ENCODE measurements around the gene METTL9. TPM values are rescaled to one million over a fixed set of nuclear protein-coding genes. Genes with fewer than 3 reads are reported as not detected.

METTL9 gene
- total RNA-seq, 1 donor from 2014 or later, result 91.9 TPM

DNA sequence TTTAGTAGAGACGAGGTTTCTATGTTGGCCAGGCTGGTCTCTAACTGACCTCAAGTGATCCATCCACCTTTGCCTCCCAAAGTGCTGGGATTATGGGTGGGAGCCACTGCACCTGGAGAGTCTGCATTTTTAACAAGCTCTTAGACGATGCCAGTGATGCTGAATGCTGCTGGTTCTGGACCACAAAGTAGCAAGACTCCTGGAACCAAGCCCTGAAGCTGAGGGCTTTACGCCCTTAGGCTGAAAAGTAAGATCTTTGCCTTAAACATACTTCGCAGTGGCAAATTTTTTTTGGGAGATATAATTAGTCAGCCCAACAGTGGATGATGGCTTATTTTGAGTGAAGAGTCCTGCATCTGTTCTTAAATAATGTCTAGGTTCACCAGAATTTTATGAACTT lies 14.0 kb downstream of the METTL9 start:
- H3K9me3 Mint-ChIP-seq (ENCODE audit: unreplicated experiment), result no peaks in the 10 kb centered on the region
- no peak for DNase-seq (ENCODE audit: extremely low spot score, unreplicated experiment)
- peaks cover 31% of the 10 kb centered on the region for H3K4me1 Mint-ChIP-seq (ENCODE audit: unreplicated experiment)
- TF ChIP-seq CTCF (IDR thresholded peaks at IDR 0.05), result no peak
- H3K36me3 Mint-ChIP-seq (ENCODE audit: unreplicated experiment), result peaks cover 3% of the 10 kb centered on the region
- H3K27ac Mint-ChIP-seq (ENCODE audit: unreplicated experiment), result peak overlapping the region; percentile 66
- H3K4me3 Mint-ChIP-seq (ENCODE audit: unreplicated experiment), result no peak overlapping the region
- H3K27me3 Mint-ChIP-seq (ENCODE audit: unreplicated experiment), result no peaks in the 10 kb centered on the region

DNA sequence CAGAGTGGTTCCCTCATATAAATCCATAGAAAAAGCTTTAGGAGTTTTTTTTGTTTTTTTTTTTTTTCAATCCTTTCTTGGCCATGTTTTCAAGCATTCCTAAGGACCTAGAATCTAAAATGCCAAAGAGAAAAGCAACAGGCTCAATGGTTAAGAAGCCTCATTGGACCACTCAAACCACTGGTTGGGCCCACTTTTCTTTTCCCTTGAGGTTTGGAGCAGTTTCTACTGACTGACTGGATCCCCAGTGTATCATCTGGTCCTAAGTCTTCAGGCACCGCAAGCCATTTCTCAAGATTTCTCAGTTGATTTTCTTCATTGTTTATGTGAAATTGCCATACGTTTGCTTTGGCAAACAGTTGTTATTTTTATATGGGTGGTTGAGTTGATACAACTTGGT lies 14.4 kb downstream of the METTL9 start:
- DNase-seq (ENCODE audit: extremely low spot score, unreplicated experiment), result no peak
- H3K9me3 Mint-ChIP-seq (ENCODE audit: unreplicated experiment), result no peaks in the 10 kb centered on the region
- H3K4me1 Mint-ChIP-seq (ENCODE audit: unreplicated experiment), result peaks cover 31% of the 10 kb centered on the region
- H3K27me3 Mint-ChIP-seq (ENCODE audit: unreplicated experiment), result no peaks in the 10 kb centered on the region
- no peak for TF ChIP-seq CTCF (IDR thresholded peaks at IDR 0.05)
- H3K27ac Mint-ChIP-seq (ENCODE audit: unreplicated experiment), result peak overlapping the region; percentile 66
- H3K36me3 Mint-ChIP-seq (ENCODE audit: unreplicated experiment), result peaks cover 4% of the 10 kb centered on the region
- H3K4me3 Mint-ChIP-seq (ENCODE audit: unreplicated experiment), result no peak overlapping the region

DNA sequence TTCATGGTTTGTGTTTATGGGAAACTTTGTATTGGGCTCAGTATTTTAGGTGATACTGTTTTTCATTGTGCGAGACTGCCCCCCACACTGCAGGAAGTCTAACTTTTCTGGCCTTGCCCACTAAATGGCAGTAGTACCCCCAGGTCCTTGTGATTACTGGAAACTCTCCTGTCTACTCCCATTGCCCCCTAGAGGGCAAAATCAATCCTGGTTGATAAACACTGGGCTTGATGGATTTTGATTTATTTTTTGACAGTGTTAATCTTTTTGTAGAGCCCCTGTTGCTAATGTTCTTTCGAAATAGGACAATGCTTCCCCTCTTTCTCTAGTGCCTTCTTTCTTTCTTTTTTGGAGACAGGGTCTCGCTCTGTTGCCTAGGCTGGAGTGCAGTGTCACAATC lies 15.5 kb downstream of the METTL9 start:
- DNase-seq (ENCODE audit: extremely low spot score, unreplicated experiment), result no peak
- H3K4me1 Mint-ChIP-seq (ENCODE audit: unreplicated experiment), result peaks cover 31% of the 10 kb centered on the region
- H3K27me3 Mint-ChIP-seq (ENCODE audit: unreplicated experiment), result no peaks in the 10 kb centered on the region
- H3K4me3 Mint-ChIP-seq (ENCODE audit: unreplicated experiment), result no peak overlapping the region
- no peaks in the 10 kb centered on the region for H3K9me3 Mint-ChIP-seq (ENCODE audit: unreplicated experiment)
- peaks cover 6% of the 10 kb centered on the region for H3K36me3 Mint-ChIP-seq (ENCODE audit: unreplicated experiment)
- TF ChIP-seq CTCF (IDR thresholded peaks at IDR 0.05), result no peak
- H3K27ac Mint-ChIP-seq (ENCODE audit: unreplicated experiment), result no peak overlapping the region

DNA sequence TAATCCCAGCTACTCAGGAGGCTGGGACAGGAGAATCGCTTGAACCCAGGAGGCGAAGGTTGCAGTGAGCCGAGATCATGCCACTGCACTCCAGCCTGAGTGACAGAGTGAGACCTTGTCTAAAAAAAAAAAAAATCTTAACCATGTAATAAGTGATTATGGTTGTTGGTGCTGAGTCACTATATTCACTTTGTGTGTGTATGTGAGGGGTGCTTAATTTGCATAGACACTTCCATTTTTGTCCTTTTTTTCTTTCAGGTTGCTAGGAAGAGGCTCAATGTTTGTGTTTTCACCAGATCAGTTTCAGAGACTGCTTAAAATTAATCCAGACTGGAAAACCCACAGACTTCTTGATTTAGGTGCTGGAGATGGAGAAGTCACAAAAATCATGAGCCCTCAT lies 18.2 kb downstream of the METTL9 start:
- no peak overlapping the region for H3K27ac Mint-ChIP-seq (ENCODE audit: unreplicated experiment)
- peaks cover 11% of the 10 kb centered on the region for H3K36me3 Mint-ChIP-seq (ENCODE audit: unreplicated experiment)
- TF ChIP-seq CTCF (IDR thresholded peaks at IDR 0.05), result no peak
- H3K9me3 Mint-ChIP-seq (ENCODE audit: unreplicated experiment), result no peaks in the 10 kb centered on the region
- H3K4me3 Mint-ChIP-seq (ENCODE audit: unreplicated experiment), result no peak overlapping the region
- no peaks in the 10 kb centered on the region for H3K27me3 Mint-ChIP-seq (ENCODE audit: unreplicated experiment)
- peaks cover 18% of the 10 kb centered on the region for H3K4me1 Mint-ChIP-seq (ENCODE audit: unreplicated experiment)
- no peak for DNase-seq (ENCODE audit: extremely low spot score, unreplicated experiment)

DNA sequence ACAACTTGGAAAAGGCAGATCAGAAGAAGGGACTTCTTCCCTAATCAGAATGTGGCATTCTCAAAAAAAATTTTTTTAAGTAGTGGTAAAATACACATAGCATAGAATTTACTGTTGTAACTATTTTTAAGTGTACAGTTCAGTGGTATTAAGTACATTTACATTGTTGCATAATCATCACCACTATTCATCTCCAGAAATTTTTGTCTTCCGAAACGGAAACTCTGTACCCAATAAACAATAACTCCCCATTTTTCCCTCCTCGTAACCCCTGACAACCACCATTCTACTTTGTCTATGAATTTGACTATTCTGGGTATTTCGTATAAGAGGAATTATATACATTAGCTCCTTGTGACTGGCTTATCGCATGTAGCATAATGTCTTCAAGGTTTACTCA lies 18.9 kb downstream of the METTL9 start:
- peaks cover 18% of the 10 kb centered on the region for H3K4me1 Mint-ChIP-seq (ENCODE audit: unreplicated experiment)
- no peaks in the 10 kb centered on the region for H3K9me3 Mint-ChIP-seq (ENCODE audit: unreplicated experiment)
- no peaks in the 10 kb centered on the region for H3K27me3 Mint-ChIP-seq (ENCODE audit: unreplicated experiment)
- no peak for TF ChIP-seq CTCF (IDR thresholded peaks at IDR 0.05)
- DNase-seq (ENCODE audit: extremely low spot score, unreplicated experiment), result no peak
- H3K4me3 Mint-ChIP-seq (ENCODE audit: unreplicated experiment), result no peak overlapping the region
- peaks cover 11% of the 10 kb centered on the region for H3K36me3 Mint-ChIP-seq (ENCODE audit: unreplicated experiment)
- H3K27ac Mint-ChIP-seq (ENCODE audit: unreplicated experiment), result no peak overlapping the region

Measured in osteocyte (in vitro differentiated cells).